H9 (cell line): ENCODE measurements around the gene GPR160. TPM values are rescaled to one million over a fixed set of nuclear protein-coding genes. Genes with fewer than 3 reads are reported as not detected.

ENCODE experiments used
- DNase-seq: peaks from one replicate; pipeline ENCODE4 v3.0.0-alpha.2; 2017
- H2AFZ ChIP-seq: one replicate; pipeline ENCODE4 v1.6.1; 2013; ENCODE audit warnings: mild to moderate bottlenecking, low read length, control low read depth, moderate library complexity
- H2AK5ac ChIP-seq: 2 replicates; pipeline ENCODE4 v1.6.1; 2013; ENCODE audit warnings: low read length, control low read depth, mixed read lengths; ENCODE audit not compliant: insufficient read length
- H2BK120ac ChIP-seq: one replicate; pipeline ENCODE4 v1.6.1; 2013; ENCODE audit warnings: low read depth, mild to moderate bottlenecking, low read length, control low read depth, inconsistent platforms; ENCODE audit not compliant: poor library complexity, severe bottlenecking
- H2BK12ac ChIP-seq: 2 replicates; pipeline ENCODE4 v1.6.1; 2013; ENCODE audit warnings: low read length, control low read depth, mixed read lengths, low read depth; ENCODE audit not compliant: insufficient read length
- H2BK15ac ChIP-seq: 2 replicates; pipeline ENCODE4 v1.6.1; 2013; ENCODE audit warnings: low read depth, low read length, control low read depth
- H2BK20ac ChIP-seq: one replicate; pipeline ENCODE4 v1.6.1; 2013; ENCODE audit warnings: low read depth, mild to moderate bottlenecking, low read length, control low read depth, inconsistent platforms; ENCODE audit not compliant: poor library complexity, severe bottlenecking
- H2BK5ac ChIP-seq: 2 replicates; pipeline ENCODE4 v1.6.1; 2013; ENCODE audit warnings: low read length, control low read depth, mixed read lengths; ENCODE audit not compliant: insufficient read length
- H3K14ac ChIP-seq: 2 replicates; pipeline ENCODE4 v1.6.1; 2013; ENCODE audit warnings: low read length, control low read depth; ENCODE audit not compliant: insufficient read depth
- H3K18ac ChIP-seq: 2 replicates; pipeline ENCODE4 v1.6.1; 2013; ENCODE audit warnings: low read depth, mild to moderate bottlenecking, mixed read lengths, low read length, control low read depth; ENCODE audit not compliant: insufficient read length
- H3K23ac ChIP-seq: 2 replicates; pipeline ENCODE4 v1.6.1; 2013; ENCODE audit warnings: low read length, control low read depth, mixed read lengths, low read depth; ENCODE audit not compliant: insufficient read length
- H3K23me2 ChIP-seq: 2 replicates; pipeline ENCODE4 v1.6.1; 2013; ENCODE audit warnings: low read depth, mild to moderate bottlenecking, mixed read lengths, low read length, control low read depth; ENCODE audit not compliant: insufficient read length, poor library complexity, severe bottlenecking
- H3K27ac ChIP-seq: 2 replicates; pipeline ENCODE4 v1.5.1; 2013; ENCODE audit warnings: low read length, control low read depth, mixed read lengths, low read depth; ENCODE audit not compliant: insufficient read length
- H3K27me3 ChIP-seq: 2 replicates; pipeline ENCODE4 v1.6.1; 2013; ENCODE audit warnings: low read length, control low read depth, inconsistent platforms; ENCODE audit not compliant: insufficient read depth
- H3K4ac ChIP-seq: 2 replicates; pipeline ENCODE4 v1.6.1; 2013; ENCODE audit warnings: low read depth, mild to moderate bottlenecking, control low read depth, inconsistent platforms, low read length, moderate library complexity
- H3K4me1 ChIP-seq: 2 replicates; pipeline ENCODE4 v1.6.1; 2013; ENCODE audit warnings: low read length, control low read depth, inconsistent platforms; ENCODE audit not compliant: insufficient read depth
- H3K4me2 ChIP-seq: 2 replicates; pipeline ENCODE4 v1.6.1; 2013; ENCODE audit warnings: low read length, control low read depth, mixed read lengths; ENCODE audit not compliant: insufficient read length, insufficient read depth
- H3K56ac ChIP-seq: 2 replicates; pipeline ENCODE4 v1.6.1; 2013; ENCODE audit warnings: low read depth, mild to moderate bottlenecking, mixed read lengths, low read length, control low read depth; ENCODE audit not compliant: insufficient read length
- H3K79me1 ChIP-seq: 2 replicates; pipeline ENCODE4 v1.6.1; 2013; ENCODE audit warnings: low read depth, mild to moderate bottlenecking, moderate library complexity, low read length, control low read depth, inconsistent platforms; ENCODE audit not compliant: insufficient read depth, poor library complexity, severe bottlenecking
- H3K79me2 ChIP-seq: 2 replicates; pipeline ENCODE4 v1.6.1; 2013; ENCODE audit warnings: low read length, control low read depth, inconsistent platforms; ENCODE audit not compliant: insufficient read depth
- H3K9ac ChIP-seq: 2 replicates; pipeline ENCODE4 v1.6.1; 2013; ENCODE audit warnings: low read length, control low read depth, mixed read lengths; ENCODE audit not compliant: insufficient read length; ENCODE audit errors: extremely low read depth
- H3K9me3 ChIP-seq: one replicate; pipeline ENCODE4 v1.6.1; 2013; ENCODE audit warnings: low read depth, low read length, inconsistent platforms; ENCODE audit not compliant: control insufficient read depth
- H3T11ph ChIP-seq: one replicate; pipeline ENCODE4 v1.6.1; 2013; ENCODE audit warnings: mild to moderate bottlenecking, low read length, control low read depth, inconsistent platforms
- H4K20me1 ChIP-seq: one replicate; pipeline ENCODE4 v1.6.1; 2013; ENCODE audit not compliant: control insufficient read depth, insufficient read length, insufficient read depth
- H4K5ac ChIP-seq: 2 replicates; pipeline ENCODE4 v1.6.1; 2013; ENCODE audit warnings: low read depth, mild to moderate bottlenecking, mixed read lengths, low read length, control low read depth; ENCODE audit not compliant: insufficient read length
- H4K8ac ChIP-seq: replicated peaks from 2 replicates; pipeline ENCODE4 v1.6.1; 2013; ENCODE audit warnings: low read length, control low read depth, mixed read lengths, low read depth; ENCODE audit not compliant: insufficient read length
- H4K91ac ChIP-seq: 2 replicates; pipeline ENCODE4 v1.6.1; 2013; ENCODE audit warnings: low read depth, mild to moderate bottlenecking, moderate library complexity, mixed read lengths, low read length, control low read depth; ENCODE audit not compliant: insufficient read length
- H3K27ac Mint-ChIP-seq, 3 experiments: 2 replicates in 2 of 3; 3 replicates in 1 of 3; pipeline ENCODE4 v1.8.0; 2020 to 2021; ENCODE audit warnings: mixed read lengths in 3 of 3, mild to moderate bottlenecking in 1 of 3, moderate library complexity in 1 of 3
- H3K27me3 Mint-ChIP-seq: 2 replicates; pipeline ENCODE4 v1.8.0; 2021; ENCODE audit warnings: low read depth, mild to moderate bottlenecking, moderate library complexity, mixed read lengths
- H3K36me3 Mint-ChIP-seq, 3 experiments: 2 replicates in 2 of 3; 3 replicates in 1 of 3; pipeline ENCODE4 v1.8.0; 2020 to 2021; ENCODE audit warnings: low read depth in 3 of 3, mixed read lengths in 3 of 3; ENCODE audit not compliant: insufficient read depth in 1 of 3
- H3K4me1 Mint-ChIP-seq, 2 experiments: 2 replicates each; pipeline ENCODE4 v1.8.0; 2020; ENCODE audit warnings: mixed read lengths in 2 of 2
- H3K4me3 Mint-ChIP-seq, 2 experiments: 2 replicates in 1 of 2; 3 replicates in 1 of 2; pipeline ENCODE4 v1.8.0; 2020 to 2021; ENCODE audit warnings: mild to moderate bottlenecking in 2 of 2, mixed read lengths in 2 of 2, moderate library complexity in 1 of 2
- H3K9me3 Mint-ChIP-seq, 2 experiments: 2 replicates in 1 of 2; 3 replicates in 1 of 2; pipeline ENCODE4 v1.8.0; 2020; ENCODE audit warnings: mild to moderate bottlenecking in 2 of 2, mixed read lengths in 2 of 2, moderate library complexity in 1 of 2
- CTCF ChIP-seq: fragments of 200-600 bp; sonication (generic); conservative IDR thresholded peaks from 3 replicates; pipeline ENCODE4 v1.8.0; 2021; ENCODE audit warnings: antibody characterized with exemption, mild to moderate bottlenecking
- WGBS: extraction: QIAGEN DNeasy Blood & Tissue Kit; methylation state at CpG from one replicate; pipeline ENCODE4 v1.1.7; 2013; ENCODE audit warnings: missing lambda C conversion rate, low lambda C conversion rate, mixed read lengths; ENCODE audit not compliant: insufficient read length; ENCODE audit errors: extremely low coverage; 5-methylcytosine and 5-hydroxymethylcytosine counted together
- total RNA-seq: library from RNA; stranded (reverse); gene quantifications from 2 replicates; pipeline ENCODE4 v1.2.1, GENCODE V29; 2021

GPR160 gene
- total RNA-seq, 1 experiment from 2014 or later: 14.1 TPM

- no peak overlapping the region for H4K8ac ChIP-seq
- peaks cover 23 to 29% of the 10 kb centered on the region in 2 experiments for H3K4me1 Mint-ChIP-seq
- no peak overlapping the region for H3K18ac ChIP-seq
- H4K5ac ChIP-seq: no peak overlapping the region
- H4K20me1 ChIP-seq: no peaks in the 10 kb centered on the region
- H2BK5ac ChIP-seq: no peak overlapping the region
- peaks cover 0 to 6% of the 10 kb centered on the region in 2 experiments; a peak in 2 of 5 replicates for H3K9me3 Mint-ChIP-seq
- H3K79me1 ChIP-seq: no peaks in the 10 kb centered on the region
- H3K27ac ChIP-seq: no peak overlapping the region
- no peaks in the 10 kb centered on the region; the same call in 1 of the 2 replicates for H3K79me2 ChIP-seq
- H3K56ac ChIP-seq: no peak overlapping the region
- H4K91ac ChIP-seq: no peak overlapping the region
- no peak overlapping the region for H2BK15ac ChIP-seq
- H3K4me2 ChIP-seq: no peak overlapping the region
- H3K4me3 Mint-ChIP-seq: no peak overlapping the region
- H2BK12ac ChIP-seq: no peak overlapping the region
- peak; percentile 42 for TF ChIP-seq CTCF
- H3K23ac ChIP-seq: no peak overlapping the region
- no peak overlapping the region for H3T11ph ChIP-seq
- no peak overlapping the region for H2BK20ac ChIP-seq
- no peaks in the 10 kb centered on the region for H3K9me3 ChIP-seq
- H2AK5ac ChIP-seq: no peak overlapping the region
- H3K23me2 ChIP-seq: no peaks in the 10 kb centered on the region
- H2BK120ac ChIP-seq: no peak overlapping the region
- no CpG with 5 or more reads among the region's 1 CpG for WGBS
- no peak overlapping the region for H3K27ac Mint-ChIP-seq
- H3K27me3 Mint-ChIP-seq: no peaks in the 10 kb centered on the region
- H3K9ac ChIP-seq: no peak overlapping the region
- H2AFZ ChIP-seq: no peak overlapping the region
- H3K4ac ChIP-seq: no peak overlapping the region
- peaks cover 7 to 10% (median 9%) of the 10 kb centered on the region in 3 experiments; a peak in 5 of 7 replicates for H3K36me3 Mint-ChIP-seq
- peaks cover 4% of the 10 kb centered on the region; the same call in 1 of the 2 replicates for H3K4me1 ChIP-seq
- H3K27me3 ChIP-seq: no peaks in the 10 kb centered on the region
- H3K14ac ChIP-seq: no peak overlapping the region
- DNase-seq: no peak
Observed at GRCh38 chr3:170054204-170054603, 16.4 kb downstream of the GPR160 start.
